H1 (cell line): ENCODE results near the gene GDF2. TPM values are rescaled to one million over a fixed set of nuclear protein-coding genes. Genes with fewer than 3 reads are reported as not detected.

ENCODE experiments used
- CTBP2 ChIP-seq: IDR thresholded peaks from 2 replicates; pipeline ENCODE4 v1.7.0; 2011; ENCODE audit warnings: borderline replicate concordance, mild to moderate bottlenecking, moderate library complexity, mixed read lengths, low read length; ENCODE audit not compliant: insufficient read depth, insufficient read length
- MAFK ChIP-seq: IDR thresholded peaks from 2 replicates; pipeline ENCODE4 v1.6.1; 2012; ENCODE audit warnings: low read depth, mild to moderate bottlenecking, improper control_type of control experiment, low read length
- SIRT6 ChIP-seq: IDR thresholded peaks from one replicate; pipeline ENCODE4 v1.7.1; 2012; ENCODE audit warnings: low read length, inconsistent platforms
- YY1 ChIP-seq: IDR thresholded peaks from 2 replicates; pipeline ENCODE4 v1.6.1; 2011; ENCODE audit warnings: low read depth, mild to moderate bottlenecking, low read length
- polyA plus RNA-seq, 7 experiments: library from polyadenylated mRNA; depleted of rRNA in 3 of 7; stranded (reverse) in 5 of 7; unstranded in 2 of 7; fragments of >200 nt in 5 of 7; fragments of 200-250 nt in 2 of 7; gene quantifications; 1 replicate in 5 of 7; 2 replicates in 1 of 7; 4 replicates in 1 of 7; pipeline versions ENCODE4 v1.2.1 to v1.2.3, GENCODE V29; 2011 to 2013; ENCODE audit warnings: missing spikeins in 2 of 7, mixed read lengths in 2 of 7
- total RNA-seq: library from RNA; stranded (reverse); fragmentation: NEBNext Ultra II Directional; extraction: Animal tissue kit (Norgen Biotek cat#: 25700); gene quantifications from 2 replicates; pipeline ENCODE4 v1.2.1, GENCODE V29; 2021

The GDF2 gene
- total and polyA plus RNA-seq, 2 of the 8 experiments (the other 6 are each of a cell fraction or from before 2014, with no cell fraction given), result not detected

DNA sequence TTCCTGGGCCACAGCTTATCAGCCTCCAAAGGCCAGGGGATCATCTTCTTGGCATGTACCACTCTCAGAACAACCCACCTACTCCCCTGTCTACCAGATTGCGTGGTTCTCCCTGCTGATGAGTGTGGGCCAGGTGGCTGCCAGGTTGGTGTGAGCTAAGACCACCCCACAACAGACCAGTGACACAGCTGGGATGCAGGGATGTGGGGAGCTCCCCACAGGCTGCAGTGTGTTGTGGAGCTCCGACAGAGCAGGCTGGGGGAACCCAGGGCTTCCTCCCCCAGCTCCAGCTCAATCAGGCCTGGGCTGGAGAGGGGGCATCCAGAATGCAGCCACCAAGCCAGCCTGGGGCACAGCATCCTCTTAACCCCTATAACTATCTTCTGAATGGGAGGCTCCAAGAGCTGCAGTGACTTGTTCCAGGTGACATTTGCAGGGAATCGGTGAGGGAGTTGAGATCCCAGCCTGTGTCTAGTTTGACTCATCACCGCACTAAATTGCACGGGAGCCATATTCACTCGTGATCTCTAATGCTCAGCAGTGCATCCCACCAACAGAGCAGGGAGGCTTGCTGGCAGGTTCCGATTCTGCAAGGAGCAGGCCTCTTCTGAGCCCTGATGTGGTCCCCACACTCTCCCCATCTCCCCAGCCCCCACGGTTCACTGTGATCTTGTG is 596 bp upstream of the GDF2 start (continued):
- no peak for TF ChIP-seq MAFK
- no peak for TF ChIP-seq SIRT6
- TF ChIP-seq CTBP2, result no peak
- TF ChIP-seq YY1, result no peak
